ENCODE results near the gene LCN15. TPM values are rescaled to one million over a fixed set of nuclear protein-coding genes. Genes with fewer than 3 reads are reported as not detected.

The LCN15 gene
- total RNA-seq, 1 experiment from 2014 or later: not detected

- H2BK5ac ChIP-seq (ENCODE audit: insufficient read length, low read length): no peak overlapping the region
- H3K27me3 Mint-ChIP-seq (ENCODE audit: low read depth): peaks cover 21% of the 10 kb centered on the region
- H3K79me2 ChIP-seq (ENCODE audit: insufficient read depth, low read length): no peaks in the 10 kb centered on the region
- no peaks in the 10 kb centered on the region for H3K23me2 ChIP-seq (ENCODE audit: insufficient read length, low read depth, low read length, poor library complexity, severe bottlenecking)
- no peaks in the 10 kb centered on the region for H3K9me3 ChIP-seq (ENCODE audit: control insufficient read depth, low read depth, low read length)
- no peak overlapping the region for H4K5ac ChIP-seq (ENCODE audit: insufficient read length, low read depth, low read length)
- H3K27ac Mint-ChIP-seq: no peak overlapping the region
- H3K4me1 Mint-ChIP-seq: peaks cover 0 to 3% of the 10 kb centered on the region in 2 experiments; a peak in 1 of 4 replicates
- TF ChIP-seq, protein P1, sequence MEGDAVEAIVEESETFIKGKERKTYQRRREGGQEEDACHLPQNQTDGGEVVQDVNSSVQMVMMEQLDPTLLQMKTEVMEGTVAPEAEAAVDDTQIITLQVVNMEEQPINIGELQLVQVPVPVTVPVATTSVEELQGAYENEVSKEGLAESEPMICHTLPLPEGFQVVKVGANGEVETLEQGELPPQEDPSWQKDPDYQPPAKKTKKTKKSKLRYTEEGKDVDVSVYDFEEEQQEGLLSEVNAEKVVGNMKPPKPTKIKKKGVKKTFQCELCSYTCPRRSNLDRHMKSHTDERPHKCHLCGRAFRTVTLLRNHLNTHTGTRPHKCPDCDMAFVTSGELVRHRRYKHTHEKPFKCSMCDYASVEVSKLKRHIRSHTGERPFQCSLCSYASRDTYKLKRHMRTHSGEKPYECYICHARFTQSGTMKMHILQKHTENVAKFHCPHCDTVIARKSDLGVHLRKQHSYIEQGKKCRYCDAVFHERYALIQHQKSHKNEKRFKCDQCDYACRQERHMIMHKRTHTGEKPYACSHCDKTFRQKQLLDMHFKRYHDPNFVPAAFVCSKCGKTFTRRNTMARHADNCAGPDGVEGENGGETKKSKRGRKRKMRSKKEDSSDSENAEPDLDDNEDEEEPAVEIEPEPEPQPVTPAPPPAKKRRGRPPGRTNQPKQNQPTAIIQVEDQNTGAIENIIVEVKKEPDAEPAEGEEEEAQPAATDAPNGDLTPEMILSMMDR (conservative IDR thresholded peaks at IDR 0.05): no peak
- peaks cover 2 to 15% (median 2%) of the 10 kb centered on the region in 3 experiments; a peak in 6 of 7 replicates for H3K36me3 Mint-ChIP-seq (ENCODE audit: insufficient read depth in 1 of 3, low read depth in 3 of 3)
- no peak overlapping the region for H3K4ac ChIP-seq (ENCODE audit: low read depth, low read length)
- H3K18ac ChIP-seq (ENCODE audit: insufficient read length, low read depth, low read length): no peak overlapping the region
- H3K56ac ChIP-seq (ENCODE audit: insufficient read length, low read depth, low read length): no peak overlapping the region
- no peak overlapping the region for H2AK5ac ChIP-seq (ENCODE audit: insufficient read length, low read length)
- no peak overlapping the region for H4K8ac ChIP-seq (replicated peaks; ENCODE audit: insufficient read length, low read depth, low read length)
- H3K4me2 ChIP-seq (ENCODE audit: insufficient read depth, insufficient read length, low read length): no peak overlapping the region
- H3K14ac ChIP-seq (ENCODE audit: insufficient read depth, low read length): no peak overlapping the region
- H3K4me3 Mint-ChIP-seq: no peak overlapping the region
- H2BK15ac ChIP-seq (ENCODE audit: low read depth, low read length): no peak overlapping the region
- H3K23ac ChIP-seq (ENCODE audit: insufficient read length, low read depth, low read length): no peak overlapping the region
- no peak overlapping the region for H3T11ph ChIP-seq (ENCODE audit: low read length)
- no peak overlapping the region for H3K9ac ChIP-seq (ENCODE audit: extremely low read depth, insufficient read length, low read length)
- H4K20me1 ChIP-seq (ENCODE audit: control insufficient read depth, insufficient read depth, insufficient read length): no peaks in the 10 kb centered on the region
- H4K91ac ChIP-seq (ENCODE audit: insufficient read length, low read depth, low read length): no peak overlapping the region
- DNase-seq: no peak
- no peak overlapping the region for H2BK120ac ChIP-seq (ENCODE audit: low read depth, low read length, poor library complexity, severe bottlenecking)
- H3K4me1 ChIP-seq (ENCODE audit: insufficient read depth, low read length): no peaks in the 10 kb centered on the region
- H2BK20ac ChIP-seq (ENCODE audit: low read depth, low read length, poor library complexity, severe bottlenecking): no peak overlapping the region
- no CpG with 5 or more reads among the region's 1 CpG for WGBS (ENCODE audit: extremely low coverage, insufficient read length, low lambda C conversion rate)
- no peaks in the 10 kb centered on the region for H3K79me1 ChIP-seq (ENCODE audit: insufficient read depth, low read depth, low read length, poor library complexity, severe bottlenecking)
- no peak overlapping the region for H2AFZ ChIP-seq (ENCODE audit: low read length)
- no peaks in the 10 kb centered on the region for H3K27me3 ChIP-seq (ENCODE audit: insufficient read depth, low read length)
- no peak overlapping the region for H3K27ac ChIP-seq (ENCODE audit: insufficient read length, low read depth, low read length)
- H2BK12ac ChIP-seq (ENCODE audit: insufficient read length, low read depth, low read length): no peak overlapping the region
- H3K9me3 Mint-ChIP-seq: peaks cover 19 to 22% of the 10 kb centered on the region in 2 experiments
Observed at GRCh38 chr9:136751244-136751643, 13.1 kb downstream of the LCN15 start.
